Aorta (tissue), 5 donors: ENCODE data around the gene ACER3. TPM values are rescaled to one million over a fixed set of nuclear protein-coding genes. Genes with fewer than 3 reads are reported as not detected.

Experiments used
- ATAC-seq: fragments of 200-7000 bp; cut with Tn5 transposase; one replicate; pipeline ENCODE4 v1.9.1; 2022; ENCODE audit warnings: moderate library complexity; ENCODE audit not compliant: low FRiP score
- DNase-seq, 2 donors: peaks; one replicate each; pipeline ENCODE4 v3.0.0-alpha.2; 2020
- H3K27ac ChIP-seq, 2 donors: one replicate each; pipeline ENCODE4 v1.5.1; 2013; ENCODE audit warnings: low read length in 2 of 2, mild to moderate bottlenecking in 2 of 2, moderate library complexity in 2 of 2, control low read depth in 1 of 2, inconsistent platforms in 1 of 2, low read depth in 1 of 2
- H3K27me3 ChIP-seq, 2 donors: one replicate each; pipeline ENCODE4 v1.6.1; 2013; ENCODE audit warnings: control low read depth in 1 of 2, low read length in 1 of 2, mild to moderate bottlenecking in 1 of 2, moderate library complexity in 1 of 2; ENCODE audit not compliant: insufficient read depth in 2 of 2, control insufficient read depth in 1 of 2
- H3K36me3 ChIP-seq, 2 donors: one replicate each; pipeline ENCODE4 v1.6.1; 2013; ENCODE audit warnings: control low read depth in 1 of 2, low read length in 1 of 2, mild to moderate bottlenecking in 1 of 2; ENCODE audit not compliant: insufficient read depth in 2 of 2, control insufficient read depth in 1 of 2
- H3K4me1 ChIP-seq, 2 donors: one replicate each; pipeline ENCODE4 v1.6.1; 2013; ENCODE audit warnings: low read length in 2 of 2, control low read depth in 1 of 2, mild to moderate bottlenecking in 1 of 2, moderate library complexity in 1 of 2; ENCODE audit not compliant: insufficient read depth in 2 of 2, control insufficient read depth in 1 of 2
- H3K4me3 ChIP-seq, 2 donors: one replicate each; pipeline ENCODE4 v1.5.1; 2013; ENCODE audit warnings: low read length in 2 of 2, control low read depth in 1 of 2, mild to moderate bottlenecking in 1 of 2
- H3K9me3 ChIP-seq: one replicate; pipeline ENCODE4 v1.6.1; 2013; ENCODE audit warnings: mild to moderate bottlenecking, low read length; ENCODE audit not compliant: control insufficient read depth
- WGBS, 2 donors: extraction: QIAGEN DNeasy Blood & Tissue Kit; methylation state at CpG; one replicate each; pipeline ENCODE4 v1.1.7; 2013; 5-methylcytosine and 5-hydroxymethylcytosine counted together
- intact Hi-C, 2 donors: fragments of 100-400 bp; cut with DNase I; formaldehyde crosslinking; loops; one replicate each; pipeline versions ENCODE4 v1.14.2 to v1.15.0; 2022
- polyA plus RNA-seq, 2 donors: library from polyadenylated mRNA; stranded (reverse); fragments of 200-250 nt; gene quantifications; one replicate each; pipeline ENCODE4 v1.2.3, GENCODE V29; 2013
- total RNA-seq, 2 donors: library from RNA; stranded (reverse); fragmentation: NEBNext Ultra II Directional; extraction: Animal tissue kit (Norgen Biotek cat#: 25700); gene quantifications; one replicate each; pipeline ENCODE4 v1.2.1, GENCODE V29; 2021
- donor health status: healthy with polysubstance abuse.
- donor health status: Bipolar disorder and iron deficiency.
- donor health status: DM: no; HTN: no; CAD: no.
- donor health status: DM: no; HTN: no; CAD: no.
- donor health status: DM: yes; HTN: yes; CAD: no.

Gene ACER3
- total and polyA plus RNA-seq, 4 donors = 3.6 to 27.3 (median 10.9) TPM

GRCh38 chr11:76834151-76834550 is 26.6 kb upstream of the ACER3 start:
- intact Hi-C loops = no loop called here
- H3K4me3 ChIP-seq = no peak overlapping the region
- no peaks in the 10 kb centered on the region for H3K4me1 ChIP-seq
- peaks cover 0 to 4% of the 10 kb centered on the region in 2 donors for H3K27me3 ChIP-seq
- H3K36me3 ChIP-seq = no peaks in the 10 kb centered on the region
- H3K9me3 ChIP-seq = no peaks in the 10 kb centered on the region
- no peak for ATAC-seq
- 89 to 94% methylated on average over 3 of the region's 3 CpGs for WGBS, 2 donors
- DNase-seq = no peak
- no peak overlapping the region for H3K27ac ChIP-seq

DNA sequence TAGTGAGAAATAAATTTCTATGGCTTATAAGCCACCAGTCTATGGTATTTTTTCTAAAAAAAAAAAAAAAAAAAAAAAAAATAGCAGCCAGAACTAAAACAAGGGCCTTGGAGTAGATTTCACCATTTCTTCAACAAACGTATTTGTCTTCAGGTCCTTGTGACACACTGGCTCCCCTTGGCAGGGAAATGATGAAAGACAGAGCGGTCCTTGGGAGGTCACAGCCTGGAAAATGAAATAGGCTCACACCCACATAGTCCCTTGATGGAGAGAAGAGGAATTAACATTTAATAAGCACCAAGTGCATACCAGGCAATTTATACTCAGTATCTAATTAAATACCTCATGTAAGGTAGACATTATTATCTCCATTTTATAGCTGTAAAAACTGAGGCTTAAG is 25.7 kb upstream of the ACER3 start:
- WGBS, 2 donors = 92 to 96% methylated on average over 2 of the region's 2 CpGs

DNA sequence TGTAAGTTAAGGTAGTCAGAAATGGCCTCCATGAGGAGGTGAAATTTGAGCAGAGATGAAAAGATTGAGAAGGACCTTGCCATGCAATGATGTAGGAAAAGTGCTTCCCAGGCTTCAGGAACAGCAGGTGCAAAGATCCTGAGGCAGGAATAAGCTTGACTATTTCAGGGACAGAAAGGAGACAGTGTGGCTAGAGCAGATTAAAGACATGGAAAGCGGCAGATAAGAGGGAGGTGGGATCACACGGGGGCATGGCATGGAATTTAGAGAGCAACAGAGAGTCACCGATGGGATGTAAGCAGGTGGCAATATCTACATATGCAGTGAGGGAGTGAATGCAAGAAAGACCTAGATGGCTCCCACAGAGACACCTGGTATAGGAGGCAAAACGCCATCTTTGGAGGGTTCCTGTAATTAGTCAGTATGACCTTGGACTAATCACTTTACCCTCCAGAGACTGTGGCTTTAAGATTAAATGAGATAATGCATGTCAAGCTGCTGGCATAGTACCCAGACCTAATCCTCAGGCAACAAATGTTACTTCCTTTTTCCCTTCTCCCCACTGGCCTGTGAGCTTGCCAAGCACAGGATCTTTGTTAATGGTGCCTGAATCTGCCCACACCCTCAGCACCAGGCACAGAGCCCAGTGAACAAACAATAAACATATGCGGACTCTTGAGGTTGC is 24.6 kb upstream of the ACER3 start:
- Histone ChIP-seq H3K27ac (no peak overlapping the region), H3K36me3 (no peaks in the 10 kb centered on the region), H3K27me3 (peaks cover 0 to 4% of the 10 kb centered on the region in 2 donors), H3K9me3 (no peaks in the 10 kb centered on the region), H3K4me1 (no peaks in the 10 kb centered on the region), H3K4me3 (no peak overlapping the region)
- DNase-seq (peak in 1 of 2 donors; percentile 59), ATAC-seq (peak; percentile 35)
- 71 to 73% methylated on average over 5 of the region's 5 CpGs for WGBS, 2 donors
- intact Hi-C loops = no loop called here

More for the DNA sequence above, 25.7 kb upstream of the ACER3 start:
- DNase-seq (no peak), ATAC-seq (no peak)
- H3K4me3 ChIP-seq = no peak overlapping the region
- no peaks in the 10 kb centered on the region for H3K4me1 ChIP-seq
- intact Hi-C loops = no loop called here
- no peaks in the 10 kb centered on the region for H3K9me3 ChIP-seq
- H3K36me3 ChIP-seq = no peaks in the 10 kb centered on the region
- H3K27ac ChIP-seq = no peak overlapping the region
- H3K27me3 ChIP-seq = peaks cover 0 to 4% of the 10 kb centered on the region in 2 donors

GRCh38 chr11:76836613-76837291 is 24.0 kb upstream of the ACER3 start:
- Histone ChIP-seq H3K4me1 (no peaks in the 10 kb centered on the region), H3K4me3 (no peak overlapping the region), H3K9me3 (no peaks in the 10 kb centered on the region), H3K27me3 (peaks cover 0 to 4% of the 10 kb centered on the region in 2 donors), H3K27ac (no peak overlapping the region), H3K36me3 (no peaks in the 10 kb centered on the region)
- 79% methylated on average over 11 of the region's 11 CpGs for WGBS, 2 donors
- peak; percentile 33 for ATAC-seq
- no peak for DNase-seq
- intact Hi-C loops = no loop called here

DNA sequence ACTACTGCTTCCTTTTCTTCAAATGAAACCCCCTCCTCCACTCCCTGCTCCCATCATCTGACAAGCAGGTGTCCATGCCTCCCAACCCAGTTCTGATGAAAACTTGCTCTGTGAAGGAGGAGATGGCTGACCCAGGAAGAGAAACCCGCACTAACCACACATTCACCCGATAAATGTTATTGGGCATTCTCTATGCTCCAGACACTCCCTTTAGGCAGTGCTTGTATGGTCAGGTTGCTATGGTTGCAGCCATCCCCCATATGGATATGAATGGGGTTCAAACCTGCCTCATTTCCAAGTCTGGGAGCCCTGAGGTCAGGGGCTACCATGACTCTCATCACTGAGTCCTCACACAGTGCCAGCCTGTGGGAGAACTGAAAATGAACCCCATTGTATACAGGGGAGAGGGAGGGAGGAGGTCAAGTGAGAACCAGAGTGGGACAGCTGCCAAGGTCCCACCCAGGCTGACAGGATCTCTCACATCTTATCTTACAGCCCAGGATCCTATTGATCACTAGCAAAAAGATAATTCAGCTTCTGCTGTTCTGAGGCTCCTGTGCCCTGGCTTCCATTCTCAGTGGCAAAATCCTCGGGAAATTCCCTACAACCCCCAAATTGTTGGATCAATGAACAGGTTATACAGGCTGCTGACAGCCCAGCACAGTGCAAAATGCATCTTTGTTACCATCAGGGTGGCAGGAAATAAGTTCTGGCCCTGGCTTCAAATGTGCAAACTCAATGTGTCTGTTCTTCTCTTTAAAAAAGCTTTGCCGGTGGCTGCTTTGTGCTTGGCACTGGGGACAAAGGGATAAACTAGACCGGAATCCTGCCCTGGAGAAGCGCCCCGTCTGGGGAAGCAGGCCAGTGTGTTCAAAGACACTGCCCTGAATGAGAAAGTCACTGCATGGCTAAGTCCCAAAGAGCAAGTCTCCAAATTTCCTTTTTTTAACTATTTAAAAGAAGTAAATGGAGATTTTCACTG is 22.7 kb upstream of the ACER3 start:
- H3K36me3 ChIP-seq = no peaks in the 10 kb centered on the region
- peaks cover 0 to 4% of the 10 kb centered on the region in 2 donors for H3K27me3 ChIP-seq
- no peaks in the 10 kb centered on the region for H3K9me3 ChIP-seq
- no peak overlapping the region for H3K4me3 ChIP-seq
- no peak for DNase-seq
- H3K27ac ChIP-seq = no peak overlapping the region
- no peak for ATAC-seq
- WGBS, 2 donors = 52 to 59% methylated on average over 7 of the region's 7 CpGs
- H3K4me1 ChIP-seq = no peaks in the 10 kb centered on the region
- intact Hi-C loops = no loop called here

DNA sequence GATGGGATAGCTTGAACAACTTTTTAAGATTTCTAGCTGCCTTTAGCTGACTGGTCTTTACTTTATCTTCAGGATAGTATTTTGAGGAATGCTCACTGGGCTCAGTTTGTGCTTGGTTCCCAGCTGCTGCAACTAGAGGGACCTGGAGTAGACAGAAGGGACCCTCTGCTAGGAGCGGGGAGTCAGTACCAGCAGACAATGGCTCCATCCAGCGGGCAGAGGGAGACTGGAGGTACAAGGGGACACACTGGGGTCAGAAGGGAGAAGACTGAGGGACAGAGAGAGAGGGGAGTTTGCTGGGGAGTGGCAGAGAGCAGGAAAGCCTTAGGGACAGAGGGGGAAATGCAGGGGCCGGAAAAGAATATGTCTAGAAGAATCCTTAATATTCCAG is 22.0 kb upstream of the ACER3 start:
- no peak overlapping the region for H3K4me3 ChIP-seq
- H3K27me3 ChIP-seq = peaks cover 0 to 4% of the 10 kb centered on the region in 2 donors
- H3K27ac ChIP-seq = no peak overlapping the region
- no peaks in the 10 kb centered on the region for H3K36me3 ChIP-seq
- peak; percentile 40 for ATAC-seq
- DNase-seq = no peak
- H3K4me1 ChIP-seq = no peaks in the 10 kb centered on the region
- no peaks in the 10 kb centered on the region for H3K9me3 ChIP-seq
- intact Hi-C loops = no loop called here
- WGBS, 2 donors = 57 to 62% methylated on average over 3 of the region's 3 CpGs

GRCh38 chr11:76839311-76839710 is 21.4 kb upstream of the ACER3 start:
- intact Hi-C loops = no loop called here
- no peaks in the 10 kb centered on the region for H3K36me3 ChIP-seq
- H3K9me3 ChIP-seq = no peaks in the 10 kb centered on the region
- ATAC-seq = no peak
- no peak for DNase-seq
- H3K4me1 ChIP-seq = no peaks in the 10 kb centered on the region
- no peak overlapping the region for H3K27ac ChIP-seq
- WGBS, 2 donors = 28 to 38% methylated on average over 1 of the region's 1 CpG
- H3K4me3 ChIP-seq = no peak overlapping the region
- peaks cover 0 to 4% of the 10 kb centered on the region in 2 donors for H3K27me3 ChIP-seq

DNA sequence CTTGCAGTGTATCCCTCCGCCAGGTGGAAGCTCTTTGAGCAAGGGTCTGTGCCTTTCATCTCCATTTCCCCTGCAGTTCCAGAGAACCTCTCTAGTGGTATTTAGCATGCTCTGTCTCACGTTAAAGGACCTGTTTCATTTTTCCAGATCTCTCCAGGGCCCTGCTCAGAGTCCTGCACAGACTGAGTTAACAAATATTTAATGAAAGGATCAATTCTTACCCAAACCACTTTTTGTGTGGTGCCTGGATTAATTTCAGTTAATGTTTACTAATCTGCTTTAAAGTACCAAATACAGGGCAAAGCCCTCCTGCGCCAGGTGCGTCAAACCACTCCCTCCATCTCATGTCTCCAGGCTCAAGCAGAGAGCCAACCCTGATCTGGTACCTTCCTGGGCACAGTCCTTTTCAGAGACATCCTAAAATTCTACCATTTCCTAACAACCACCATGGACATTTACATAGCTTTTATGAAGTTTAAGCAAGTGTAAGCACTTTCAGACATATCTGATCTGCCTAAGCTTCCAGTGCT is 18.7 kb upstream of the ACER3 start:
- DNase-seq = no peak
- Histone ChIP-seq H3K27ac (no peak overlapping the region), H3K4me3 (no peak overlapping the region), H3K9me3 (no peaks in the 10 kb centered on the region), H3K36me3 (no peaks in the 10 kb centered on the region), H3K4me1 (no peaks in the 10 kb centered on the region), H3K27me3 (no peaks in the 10 kb centered on the region)
- 87 to 89% methylated on average over 4 of the region's 4 CpGs for WGBS, 2 donors
- intact Hi-C loops = no loop called here
- no peak for ATAC-seq
